ENCODE data around the gene DAZAP2.

Gene DAZAP2, protein sequence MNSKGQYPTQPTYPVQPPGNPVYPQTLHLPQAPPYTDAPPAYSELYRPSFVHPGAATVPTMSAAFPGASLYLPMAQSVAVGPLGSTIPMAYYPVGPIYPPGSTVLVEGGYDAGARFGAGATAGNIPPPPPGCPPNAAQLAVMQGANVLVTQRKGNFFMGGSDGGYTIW

DNA sequence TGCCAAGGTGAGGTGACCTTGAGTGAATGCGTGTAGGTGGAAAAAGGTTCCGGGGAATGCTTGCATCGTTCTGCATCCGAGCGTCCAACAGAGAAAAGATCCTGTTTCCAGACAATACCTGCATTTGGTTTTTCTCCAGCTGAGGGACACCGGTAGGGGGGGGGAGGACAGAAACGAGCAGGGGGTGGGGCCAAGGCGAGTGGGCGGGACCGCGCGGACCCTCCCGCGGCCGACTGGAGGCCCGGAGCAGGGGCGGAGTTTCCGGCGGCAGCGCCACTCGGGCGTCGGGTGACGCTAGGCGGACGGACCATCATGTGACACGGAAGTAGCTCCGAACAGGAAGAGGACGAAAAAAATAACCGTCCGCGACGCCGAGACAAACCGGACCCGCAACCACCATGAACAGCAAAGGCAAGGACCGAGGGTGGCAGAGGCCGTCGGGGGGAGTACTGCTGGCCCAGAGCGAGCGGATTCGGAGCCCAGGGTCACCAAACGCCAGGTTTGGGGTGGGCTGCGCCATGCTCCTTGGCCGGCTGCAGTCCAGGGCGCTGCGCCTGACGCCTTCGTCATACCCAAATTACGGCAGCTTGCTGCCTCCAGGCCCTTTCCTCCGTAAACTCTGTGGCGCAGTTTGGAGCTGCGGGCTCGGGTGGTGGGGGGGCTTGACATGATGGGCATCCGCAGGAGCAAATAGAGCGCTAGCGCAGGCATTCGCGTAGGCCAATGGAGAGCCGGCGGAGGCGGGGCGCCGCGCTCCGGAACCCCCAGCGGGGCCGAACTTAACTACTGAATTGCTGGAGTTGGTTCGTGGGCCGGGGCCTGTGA is at the start of gene DAZAP2:
Gene DAZAP2, plus strand, starts transcription at position 317 of the 825 bp plus-strand sequence. Its CDS starts 82 bp downstream, at position 399.
- DNase-seq (ENCODE audit: low spot score) = peak; percentile 98

DNA sequence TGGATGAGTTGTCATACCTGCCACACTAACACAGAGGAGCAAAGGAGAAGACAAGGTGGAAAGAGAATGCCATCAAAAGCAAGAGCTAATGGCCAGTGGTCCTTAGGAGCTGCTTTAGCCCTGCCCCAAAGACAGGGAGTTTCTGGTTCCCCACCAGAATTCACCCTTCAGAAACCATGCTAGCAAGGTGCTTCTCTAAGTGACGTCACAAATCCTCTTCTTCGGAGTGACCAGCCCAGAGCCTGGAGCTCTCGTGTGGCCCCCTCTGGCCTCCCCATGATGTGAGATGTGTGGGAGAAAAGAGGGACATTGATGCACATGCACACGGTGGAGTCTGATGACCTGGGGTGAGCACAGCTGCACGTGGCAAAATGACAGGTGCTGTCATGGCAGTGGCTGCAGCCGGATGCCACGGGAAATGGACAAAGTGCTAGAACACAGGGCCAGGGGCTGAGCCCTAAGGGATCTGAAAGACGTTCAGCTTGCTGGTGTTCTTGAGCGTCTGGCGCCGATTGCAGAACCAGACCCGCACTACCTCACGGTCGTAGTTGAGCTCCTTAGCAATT is 48.8 kb upstream of the DAZAP2 start:
- no peak for DNase-seq (ENCODE audit: low spot score)

DNA sequence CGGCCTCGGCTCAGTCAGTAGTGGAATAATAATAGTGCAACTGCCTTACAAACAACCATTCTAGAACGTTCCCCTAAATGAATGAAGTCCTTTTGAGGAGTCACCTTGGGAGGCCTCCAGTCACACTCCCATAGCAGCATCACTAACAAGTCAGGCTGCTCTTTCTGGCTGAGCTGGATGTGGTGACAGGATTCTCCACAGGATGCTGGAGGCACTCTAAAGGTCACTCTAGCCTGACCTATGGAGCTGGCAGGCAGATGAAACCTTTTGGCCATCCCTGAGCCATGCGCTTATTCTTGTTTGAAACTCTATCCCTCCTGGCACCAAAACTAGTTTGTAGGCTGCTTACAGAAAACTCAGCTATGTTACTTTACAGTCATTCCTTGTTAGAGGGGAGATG is 47.8 kb upstream of the DAZAP2 start:
- no peak for DNase-seq (ENCODE audit: low spot score)

DNA sequence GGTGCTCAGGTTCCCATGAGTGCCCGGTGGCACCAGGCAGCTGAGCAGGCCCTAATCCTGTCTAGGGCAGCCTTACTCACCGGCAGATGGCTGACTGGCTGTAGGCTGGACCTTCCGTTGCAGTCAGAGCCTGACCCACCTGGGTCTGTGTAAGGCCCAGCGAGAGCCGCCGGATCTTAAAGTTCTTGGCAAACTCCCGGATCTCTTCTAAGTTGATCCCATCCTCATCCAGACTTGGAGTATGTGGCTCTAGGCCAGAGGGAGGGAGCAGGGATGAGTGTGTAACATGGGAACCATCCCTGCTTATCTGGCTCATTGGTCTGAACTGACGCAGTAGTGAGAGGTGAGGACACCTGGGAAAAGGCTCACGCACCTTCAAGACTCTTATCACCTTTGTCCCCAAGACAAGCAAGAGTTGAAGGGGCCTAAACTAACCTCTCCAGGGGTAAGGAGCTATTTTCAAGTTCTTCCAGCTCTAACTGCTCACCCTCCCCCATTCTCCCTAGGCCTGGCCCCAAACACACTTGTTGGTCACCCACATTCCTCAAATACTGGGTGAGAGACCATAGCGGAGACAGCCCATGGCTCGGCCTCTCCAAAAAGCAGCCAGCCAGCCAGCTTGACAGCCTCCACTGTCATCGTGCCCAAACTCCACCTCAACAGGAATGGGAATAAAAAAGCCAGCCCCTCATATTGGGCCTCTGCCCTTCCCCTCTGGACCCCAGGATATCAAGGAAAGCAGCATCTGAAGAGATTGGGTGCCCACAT is 46.9 kb upstream of the DAZAP2 start:
- no peak for DNase-seq (ENCODE audit: low spot score)

DNA sequence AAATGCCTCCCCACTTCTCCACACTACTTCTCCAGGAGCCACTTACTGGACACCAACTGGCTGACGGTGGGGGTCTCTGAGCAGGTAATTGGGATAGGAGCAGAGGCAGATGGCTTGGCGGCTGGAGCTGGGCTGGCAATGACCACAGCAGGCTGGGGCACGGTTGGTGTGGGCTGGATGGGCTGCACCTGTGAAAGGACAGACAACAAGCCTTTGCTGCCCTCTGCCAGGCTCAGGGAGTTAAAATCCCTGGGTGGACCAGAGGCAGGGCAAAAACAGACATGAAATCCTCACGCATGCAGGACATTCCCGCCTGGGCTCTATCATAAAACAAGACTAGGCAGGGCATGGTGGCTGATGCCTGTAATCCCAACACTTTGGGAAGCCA is 46.3 kb upstream of the DAZAP2 start:
- DNase-seq (ENCODE audit: low spot score) = no peak

DNA sequence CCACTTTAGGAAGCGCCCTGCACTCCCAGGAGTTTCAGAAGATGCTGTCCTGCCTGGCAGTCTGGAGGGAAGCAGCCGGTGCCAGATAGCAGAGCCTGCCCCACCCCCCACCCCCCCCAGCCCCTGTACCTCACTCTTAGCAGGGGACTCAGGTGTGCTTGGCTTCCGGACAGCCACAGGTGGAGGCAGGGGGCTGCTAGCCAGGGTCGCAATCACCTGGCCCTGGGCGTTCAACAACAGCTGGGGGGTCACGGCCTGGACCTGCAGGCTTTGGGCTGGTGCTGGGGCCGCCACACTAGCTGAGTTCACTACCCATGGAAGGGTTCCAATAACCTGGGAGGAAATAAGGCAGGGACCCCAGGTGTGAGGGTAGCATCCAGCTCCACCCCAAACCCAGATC is 42.8 kb upstream of the DAZAP2 start:
- DNase-seq (ENCODE audit: low spot score) = no peak

DNA sequence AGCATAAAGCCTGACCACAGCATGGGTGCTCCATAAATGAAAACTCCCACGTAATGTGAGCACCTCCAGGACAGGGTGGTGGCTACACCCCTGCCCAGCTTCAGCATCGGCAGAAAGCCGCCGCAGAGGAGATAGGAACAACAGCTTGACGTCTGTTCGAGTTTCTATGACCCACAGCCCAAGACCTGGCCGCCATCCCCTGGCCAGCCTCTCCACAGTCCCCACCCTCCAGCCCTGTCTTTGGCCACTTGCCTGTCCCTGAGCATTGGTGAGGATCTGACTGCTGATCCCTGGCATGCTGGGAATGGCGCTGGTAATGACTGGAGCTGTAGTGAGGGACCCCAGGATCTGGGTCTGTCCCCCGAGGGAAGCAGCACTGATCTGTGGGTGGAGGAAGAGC is 42.1 kb upstream of the DAZAP2 start:
- no peak for DNase-seq (ENCODE audit: low spot score)

DNA sequence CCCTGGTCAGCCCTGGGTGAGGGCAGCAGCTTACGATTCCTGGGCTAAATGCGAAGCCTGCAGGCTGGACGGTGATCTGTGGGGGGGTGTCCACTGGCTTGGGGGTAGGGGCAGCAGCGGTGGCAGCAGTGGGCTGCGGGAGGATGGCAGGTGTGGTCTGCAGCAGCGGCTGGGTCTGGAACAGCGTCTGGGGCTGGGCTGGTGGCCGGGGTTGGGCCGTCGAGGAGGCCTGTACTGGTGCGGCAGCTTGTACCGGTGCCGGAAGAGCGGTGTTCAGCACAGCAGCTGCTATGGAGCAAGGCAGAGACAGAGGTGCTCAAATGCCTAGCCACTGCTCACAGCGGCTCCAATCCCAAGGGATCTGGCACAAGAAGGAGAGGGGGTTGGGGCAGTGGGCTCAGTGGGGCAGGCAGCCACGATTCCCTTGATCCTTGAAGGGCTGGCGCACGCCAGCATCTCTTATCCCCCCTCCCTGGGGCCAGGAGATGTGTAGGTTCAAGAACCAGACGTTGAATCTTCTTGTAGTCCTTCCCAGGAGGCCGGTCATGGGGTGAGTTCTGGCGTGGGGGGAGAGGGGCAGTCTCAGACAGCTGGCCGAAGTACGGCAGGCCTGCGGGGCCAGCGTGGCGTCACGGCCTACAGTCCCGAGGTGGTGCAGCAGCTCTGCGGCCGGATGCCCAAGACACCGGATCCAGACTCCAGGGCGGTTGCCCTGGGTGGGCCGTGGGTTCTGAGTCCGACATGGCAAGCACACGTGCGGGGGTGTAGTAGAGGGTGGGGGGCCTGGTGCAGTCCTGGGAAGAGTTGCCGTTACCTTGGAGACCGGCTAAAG is 40.7 kb upstream of the DAZAP2 start:
- no peak for DNase-seq (ENCODE audit: low spot score)

DNA sequence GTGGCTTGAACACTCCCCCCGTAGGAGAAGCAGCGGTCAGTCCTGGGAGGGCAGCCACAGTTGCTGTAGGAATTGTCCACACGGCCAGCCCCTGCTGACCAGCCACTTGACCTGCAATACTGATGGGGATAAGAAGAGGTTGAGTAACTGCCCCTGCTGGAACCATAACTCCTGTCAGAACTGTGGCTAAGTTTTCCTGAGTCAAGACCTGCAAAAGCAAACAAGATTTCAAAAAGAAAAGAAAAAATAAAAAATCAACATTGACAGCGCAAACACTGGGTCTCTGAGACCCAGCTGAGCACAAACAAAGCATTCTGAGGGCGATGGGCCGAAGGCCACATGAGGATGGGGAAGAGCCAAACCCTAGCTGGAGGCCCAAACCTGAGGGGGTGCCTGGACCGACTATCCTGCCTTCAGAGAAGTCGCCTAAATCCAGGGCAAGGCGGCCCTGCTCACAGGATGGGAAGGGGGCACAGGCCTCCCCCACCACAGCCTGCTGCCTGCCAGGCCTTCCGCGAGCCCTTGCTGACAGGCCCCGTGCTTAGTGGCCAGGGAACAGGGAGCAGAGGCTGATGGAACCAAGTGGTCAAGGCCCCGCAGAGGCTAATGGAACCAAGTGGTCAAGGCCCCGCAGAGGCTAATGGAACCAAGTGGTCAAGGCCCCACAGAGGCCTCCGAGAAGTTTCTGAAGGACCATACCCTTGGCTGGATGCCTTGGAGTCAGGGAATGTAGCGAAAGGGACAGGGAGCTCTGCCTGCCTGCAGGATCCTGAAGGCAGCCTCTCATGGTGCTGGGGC is 39.9 kb upstream of the DAZAP2 start:
- no peak for DNase-seq (ENCODE audit: low spot score)

DNA sequence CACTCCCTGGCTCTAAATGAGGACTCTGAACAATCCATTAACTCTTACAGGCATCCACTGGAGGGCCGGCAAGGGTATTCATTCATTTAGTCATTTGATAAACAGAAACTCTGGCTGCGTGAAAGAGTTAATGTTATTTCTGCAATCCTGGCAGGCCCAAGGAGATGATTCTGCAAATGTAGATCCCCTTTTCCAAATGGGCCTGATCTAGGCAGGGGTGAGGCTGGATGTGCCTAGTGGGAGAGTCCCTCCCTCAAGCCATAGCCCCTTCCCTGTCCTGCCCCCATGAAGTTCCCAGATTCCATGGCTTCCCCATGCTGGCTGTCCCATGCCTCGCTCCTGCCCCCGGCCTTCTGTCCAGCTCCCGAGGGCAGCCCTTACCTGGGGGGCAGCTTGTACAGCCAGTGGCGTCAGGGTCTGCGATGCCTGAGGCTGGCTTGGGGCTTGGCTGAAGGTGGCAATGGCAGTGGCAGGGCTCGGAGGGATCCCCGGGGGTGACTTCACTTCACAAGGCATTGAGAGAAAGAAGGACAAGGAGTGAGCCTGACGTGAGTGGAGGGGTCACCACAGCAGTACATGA is 39.2 kb upstream of the DAZAP2 start:
- no peak for DNase-seq (ENCODE audit: low spot score)

DNA sequence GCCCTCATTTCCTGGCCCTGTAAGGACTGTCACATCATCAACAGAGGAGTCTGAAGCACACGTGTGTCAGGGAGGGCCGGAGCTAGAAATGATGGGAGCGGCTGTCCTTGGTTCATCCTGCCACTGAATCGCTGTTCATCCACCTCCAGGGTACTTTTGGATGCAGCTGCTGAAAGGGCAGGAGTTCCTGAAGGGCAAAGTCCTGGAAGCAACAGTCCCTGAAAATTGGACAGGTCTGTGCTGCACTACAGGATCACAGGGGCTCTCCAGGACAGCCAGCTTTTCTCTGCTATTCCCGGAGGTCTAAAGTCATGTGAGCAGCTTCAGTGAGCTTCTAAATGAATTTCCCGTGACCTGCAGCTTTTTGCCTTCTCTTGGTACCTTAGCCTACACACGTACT is 38.5 kb upstream of the DAZAP2 start:
- DNase-seq (ENCODE audit: low spot score) = no peak

DNA sequence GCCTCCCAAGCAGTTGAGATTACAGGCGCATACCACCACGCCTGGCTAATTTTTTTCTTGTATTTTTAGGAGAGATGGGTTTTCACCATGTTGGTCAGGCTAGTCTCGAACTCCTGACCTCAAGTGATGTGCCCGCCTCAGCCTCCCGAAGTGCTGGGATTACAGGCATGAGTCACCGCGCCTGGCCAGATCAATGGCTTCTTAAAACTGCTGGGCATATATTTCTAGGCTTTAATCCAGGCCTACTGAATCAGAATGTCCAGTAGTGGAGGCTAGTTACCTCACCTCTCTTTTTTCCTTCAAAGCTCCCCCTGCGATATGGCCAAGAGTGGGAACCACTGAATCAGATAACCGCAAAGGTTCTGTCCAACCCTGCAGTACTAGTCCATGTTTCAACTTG is 37.8 kb upstream of the DAZAP2 start:
- no peak for DNase-seq (ENCODE audit: low spot score)

DNA sequence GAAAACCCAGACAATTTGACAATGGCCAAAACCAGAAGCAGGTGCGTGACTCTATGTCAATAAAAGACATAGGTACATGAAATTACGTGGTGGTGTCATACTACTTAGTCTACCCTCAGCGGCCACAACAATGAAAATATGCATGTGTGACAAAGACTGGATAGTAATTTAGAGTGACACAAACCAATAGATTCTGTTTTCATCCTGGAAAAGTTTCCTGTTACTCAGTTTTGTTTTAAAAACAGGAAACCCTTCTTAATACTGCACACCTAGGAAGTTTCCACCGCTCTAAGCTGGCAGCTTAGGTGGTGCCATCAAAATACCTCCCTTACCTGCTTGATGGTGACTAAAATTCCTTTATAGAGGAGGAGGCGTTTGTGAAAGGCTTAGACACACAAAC is 35.9 kb upstream of the DAZAP2 start:
- DNase-seq (ENCODE audit: low spot score) = no peak

DNA sequence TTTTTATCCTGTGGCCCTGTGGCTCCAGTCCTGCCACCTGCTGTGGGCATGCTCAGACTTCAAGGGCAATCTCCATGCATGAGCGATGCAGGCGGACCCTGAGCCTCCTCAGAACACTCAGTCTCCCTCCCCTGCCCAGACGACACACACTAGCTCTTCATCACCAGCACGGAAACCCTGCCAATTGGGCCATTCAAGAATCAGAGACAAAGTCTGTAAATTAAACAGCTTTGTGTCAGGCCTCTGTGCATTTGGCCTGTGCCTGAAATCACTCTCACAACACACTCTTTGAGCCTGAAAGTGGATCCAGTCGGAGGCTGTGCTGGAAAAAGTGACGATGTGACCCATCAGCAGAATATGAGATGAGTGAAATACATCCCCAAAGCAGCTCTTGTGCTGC is 33.3 kb upstream of the DAZAP2 start:
- DNase-seq (ENCODE audit: low spot score) = peak; percentile 56

DNA sequence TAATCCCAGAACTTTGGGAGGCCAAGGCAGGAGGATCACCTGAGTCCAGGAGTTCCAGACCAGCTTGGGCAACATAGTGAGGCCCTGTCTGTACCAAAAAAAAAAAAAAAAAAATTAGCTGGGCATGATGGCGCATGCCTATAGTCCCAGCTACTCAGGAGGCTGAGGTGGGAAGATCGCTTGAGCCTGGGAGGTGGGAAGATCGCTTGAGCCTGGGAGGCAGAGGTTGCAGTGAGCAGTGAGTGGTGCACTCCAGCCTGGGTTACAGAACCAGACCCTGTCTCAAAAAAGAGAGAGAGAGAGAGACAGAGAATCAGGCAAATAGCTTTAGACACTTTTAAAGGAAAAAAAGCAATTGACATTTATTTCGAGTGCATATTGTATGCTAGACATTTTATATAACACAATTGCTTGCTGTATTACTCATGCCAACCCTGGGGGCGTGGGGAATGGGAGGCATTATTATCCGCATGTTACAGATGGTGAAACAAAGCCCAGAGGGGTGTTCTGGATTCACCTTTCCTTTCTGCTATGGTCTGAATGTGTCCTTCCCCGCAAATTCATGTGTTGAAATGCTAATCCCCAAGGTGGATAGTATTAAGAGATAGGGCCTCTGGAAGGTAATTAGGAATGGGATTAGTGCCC is 30.5 kb upstream of the DAZAP2 start:
- no peak for DNase-seq (ENCODE audit: low spot score)

DNA sequence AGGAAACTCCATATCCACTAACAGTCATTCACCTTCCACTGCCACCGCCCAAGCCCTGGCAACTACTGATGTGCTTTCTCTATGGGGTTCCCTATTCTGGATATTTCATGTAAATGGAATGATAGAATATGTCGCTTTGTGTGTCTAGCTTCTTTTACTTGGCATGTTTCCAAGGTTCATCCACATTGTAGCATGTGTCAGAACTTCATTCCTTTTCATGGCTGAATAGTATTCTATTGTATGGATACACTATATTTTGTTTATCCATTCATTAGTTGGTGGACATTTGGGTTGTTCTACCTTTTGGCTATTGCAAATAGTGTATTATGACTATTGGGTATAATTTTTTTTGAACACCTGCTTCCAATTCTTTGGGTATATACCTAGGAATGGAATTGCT is 29.4 kb upstream of the DAZAP2 start:
- no peak for DNase-seq (ENCODE audit: low spot score)

DNA sequence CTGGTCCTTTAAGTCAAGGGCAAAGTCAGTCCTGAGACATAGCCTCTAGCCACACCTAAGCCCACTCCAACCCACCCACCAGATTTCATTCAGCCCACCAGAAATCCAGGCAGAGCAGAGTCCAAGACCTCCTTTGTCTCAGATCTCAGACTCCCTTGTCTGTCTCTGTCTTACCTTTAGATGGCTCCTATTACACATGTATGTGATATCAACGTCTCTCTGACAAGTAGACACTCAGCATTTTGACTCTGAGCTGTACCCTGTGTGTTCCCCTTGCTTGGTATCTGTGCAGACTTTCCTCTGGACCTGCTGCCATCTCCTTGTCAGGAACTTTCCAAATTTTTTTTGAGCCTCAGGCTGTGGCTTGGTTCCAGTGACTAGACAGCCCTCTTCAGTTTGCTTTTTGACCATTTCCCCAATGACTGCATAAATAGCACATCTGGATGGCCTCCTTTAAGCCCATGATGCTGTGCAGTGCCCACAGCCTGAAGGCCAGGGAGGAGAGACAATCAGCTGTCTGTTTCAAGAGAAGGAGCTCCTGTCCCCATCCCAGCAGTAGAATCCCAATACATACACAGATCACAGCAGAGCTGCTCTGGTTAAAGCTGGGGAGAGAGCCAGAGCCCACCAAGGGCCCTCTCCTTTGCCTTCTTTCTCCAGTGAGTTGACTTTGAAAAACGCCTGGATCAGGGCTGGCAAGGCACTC is 27.8 kb upstream of the DAZAP2 start:
- peak; percentile 81 for DNase-seq (ENCODE audit: low spot score)

DNA sequence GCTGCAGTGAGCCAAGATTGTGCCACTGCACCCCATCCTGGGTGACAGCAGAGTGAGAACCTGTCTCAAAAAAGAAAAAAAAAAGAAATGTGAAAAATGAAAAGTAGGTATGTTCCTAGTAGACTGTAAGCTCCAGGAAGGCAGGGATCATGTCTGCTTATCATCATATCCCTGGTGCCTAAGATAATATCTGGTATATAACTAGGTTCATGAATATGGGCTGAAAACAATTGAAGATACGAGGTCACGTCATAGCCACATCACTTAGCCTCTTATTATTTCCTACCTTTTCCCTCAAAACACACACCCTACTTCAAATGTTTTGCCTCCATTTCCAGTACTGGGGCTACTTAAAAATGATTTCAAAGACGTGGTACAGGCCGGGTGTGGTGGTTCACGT is 23.7 kb upstream of the DAZAP2 start:
- DNase-seq (ENCODE audit: low spot score) = no peak

DNA sequence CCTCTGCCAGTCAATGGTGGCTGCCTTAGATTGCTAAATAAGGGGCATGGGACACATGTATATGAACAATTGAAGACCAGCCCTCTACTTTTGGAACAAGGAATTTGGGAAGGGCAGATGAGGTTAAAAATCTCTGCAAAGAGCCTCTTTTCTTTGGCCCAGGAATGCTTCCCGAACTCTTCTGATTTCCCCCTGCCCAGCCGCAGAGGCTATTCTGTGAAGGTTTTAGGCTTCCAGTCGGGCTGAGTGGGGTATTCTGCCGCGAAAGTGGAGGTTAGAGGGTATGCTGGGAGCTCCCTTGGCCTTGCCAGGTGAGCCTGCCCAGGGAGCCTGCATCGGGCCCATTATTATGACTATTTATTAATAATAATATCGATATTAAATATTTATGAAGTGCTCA is 22.0 kb upstream of the DAZAP2 start:
- no peak for DNase-seq (ENCODE audit: low spot score)
